ENCODE results near the gene TOX2.

GRCh38 chr20:44041001-44041400 is 126.3 kb downstream of the TOX2 start:
- TF ChIP-seq, protein P1, sequence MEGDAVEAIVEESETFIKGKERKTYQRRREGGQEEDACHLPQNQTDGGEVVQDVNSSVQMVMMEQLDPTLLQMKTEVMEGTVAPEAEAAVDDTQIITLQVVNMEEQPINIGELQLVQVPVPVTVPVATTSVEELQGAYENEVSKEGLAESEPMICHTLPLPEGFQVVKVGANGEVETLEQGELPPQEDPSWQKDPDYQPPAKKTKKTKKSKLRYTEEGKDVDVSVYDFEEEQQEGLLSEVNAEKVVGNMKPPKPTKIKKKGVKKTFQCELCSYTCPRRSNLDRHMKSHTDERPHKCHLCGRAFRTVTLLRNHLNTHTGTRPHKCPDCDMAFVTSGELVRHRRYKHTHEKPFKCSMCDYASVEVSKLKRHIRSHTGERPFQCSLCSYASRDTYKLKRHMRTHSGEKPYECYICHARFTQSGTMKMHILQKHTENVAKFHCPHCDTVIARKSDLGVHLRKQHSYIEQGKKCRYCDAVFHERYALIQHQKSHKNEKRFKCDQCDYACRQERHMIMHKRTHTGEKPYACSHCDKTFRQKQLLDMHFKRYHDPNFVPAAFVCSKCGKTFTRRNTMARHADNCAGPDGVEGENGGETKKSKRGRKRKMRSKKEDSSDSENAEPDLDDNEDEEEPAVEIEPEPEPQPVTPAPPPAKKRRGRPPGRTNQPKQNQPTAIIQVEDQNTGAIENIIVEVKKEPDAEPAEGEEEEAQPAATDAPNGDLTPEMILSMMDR (IDR thresholded peaks at IDR 0.05), result no peak
- no peak for TF ChIP-seq POLR2A (IDR thresholded peaks at IDR 0.05)
